Suprapubic skin (tissue), 4 donors: Measurements from ENCODE around the gene TNS1. TPM values are rescaled to one million over a fixed set of nuclear protein-coding genes. Genes with fewer than 3 reads are reported as not detected.

Source experiments
- DNase-seq, 2 donors: peaks; one replicate each; pipeline ENCODE4 v3.0.0-alpha.2; 2019; ENCODE audit warnings: low spot score in 2 of 2
- H3K27ac ChIP-seq: fragments of 200-600 bp; sonication (generic); one replicate; pipeline ENCODE4 v1.5.1; 2019
- H3K27me3 ChIP-seq: fragments of 200-600 bp; sonication (generic); one replicate; pipeline ENCODE4 v1.5.1; 2019
- H3K36me3 ChIP-seq: fragments of 200-600 bp; sonication (generic); one replicate; pipeline ENCODE4 v1.5.1; 2019
- H3K4me1 ChIP-seq: fragments of 200-600 bp; sonication (generic); one replicate; pipeline ENCODE4 v1.5.1; 2019
- H3K4me3 ChIP-seq: fragments of 200-600 bp; sonication (generic); one replicate; pipeline ENCODE4 v1.5.1; 2019; ENCODE audit warnings: mild to moderate bottlenecking
- H3K9me3 ChIP-seq: fragments of 200-600 bp; sonication (generic); one replicate; pipeline ENCODE4 v1.5.1; 2019
- EP300 ChIP-seq: sonication (generic); formaldehyde crosslinking; IDR thresholded peaks from one replicate; pipeline ENCODE4 v1.6.1; 2017; ENCODE audit warnings: antibody characterized with exemption
- POLR2A ChIP-seq, 2 donors: fragments of 450-650 bp; IDR thresholded peaks; one replicate each; pipeline ENCODE4 v1.6.1; 2017; ENCODE audit warnings: antibody characterized with exemption in 2 of 2, mild to moderate bottlenecking in 2 of 2, moderate library complexity in 2 of 2
- POLR2AphosphoS5 ChIP-seq, 3 donors: sonication (generic); formaldehyde crosslinking; IDR thresholded peaks; one replicate each; pipeline ENCODE4 v1.6.1; 2017; ENCODE audit warnings: antibody characterized with exemption in 3 of 3
- WGBS: methylation state at CpG from one replicate; pipeline ENCODE4 v1.1.5; 2018; 5-methylcytosine and 5-hydroxymethylcytosine counted together
- total RNA-seq, 4 donors: library from RNA; depleted of rRNA; stranded (reverse); fragments of >200 nt; gene quantifications; one replicate each; pipeline ENCODE4 v1.1.0, GENCODE V29; 2016
- TF ChIP-seq, protein P1 (sequence below), 2 donors: fragments of 200-600 bp in 1 of 2; fragments of 450-650 bp in 1 of 2; sonication (generic) in 1 of 2; IDR thresholded peaks; one replicate each; pipeline ENCODE4 v1.5.1; 2016 to 2019; ENCODE audit warnings: antibody characterized with exemption in 2 of 2, mild to moderate bottlenecking in 1 of 2, moderate library complexity in 1 of 2

Gene TNS1
- total RNA-seq, 4 donors from 2014 or later = 64.1 to 145 (median 99.5) TPM

DNA sequence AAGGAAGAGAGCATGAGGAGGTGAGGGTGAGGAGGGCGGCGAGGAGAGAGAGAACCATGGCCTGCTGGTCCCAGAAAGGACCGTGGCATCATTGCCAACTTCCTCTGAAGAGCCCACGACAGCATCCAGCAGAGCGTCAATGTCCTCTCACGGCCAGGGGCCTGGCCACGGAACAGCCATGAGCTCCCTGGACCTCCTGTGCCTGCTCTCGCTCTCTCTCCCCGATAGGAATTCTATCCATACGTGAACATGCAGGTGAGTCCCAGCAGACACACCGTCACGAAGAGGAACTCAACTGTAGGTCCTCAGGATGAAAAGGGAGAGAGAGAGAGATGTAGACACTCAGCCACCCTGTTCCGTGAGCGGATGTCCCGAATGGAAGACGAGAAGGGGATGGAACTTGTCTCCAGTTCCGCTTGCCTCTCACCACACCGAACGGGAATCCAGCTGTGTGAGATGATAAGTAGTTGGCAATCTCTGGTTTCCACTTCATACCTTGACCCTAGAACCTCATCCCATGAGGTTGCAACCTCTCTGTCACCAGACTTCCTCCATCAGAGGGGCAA, 107.6 kb downstream of the TNS1 start:
- H3K4me1 ChIP-seq = peaks cover 39% of the 10 kb centered on the region

DNA sequence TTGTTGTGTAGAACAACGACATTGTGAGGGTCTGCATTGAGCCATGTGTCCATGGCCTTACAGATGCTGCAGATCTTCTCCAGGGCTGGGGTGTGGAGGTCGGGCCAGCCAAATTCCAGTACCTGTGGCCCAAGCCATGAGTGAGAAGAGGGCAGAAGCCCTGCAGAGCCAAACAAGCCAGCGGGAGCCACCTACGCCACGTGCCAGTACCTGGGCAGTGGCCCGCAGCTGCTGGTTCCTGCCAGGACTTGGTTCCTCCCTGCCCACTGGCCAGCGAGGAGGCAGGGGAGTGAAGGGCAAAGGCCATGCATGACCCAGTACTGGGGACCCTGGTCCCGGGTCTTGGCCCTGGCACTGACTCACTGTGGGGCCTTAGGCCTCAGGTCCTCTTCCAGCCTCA, 109.4 kb downstream of the TNS1 start:
- no peak overlapping the region for H3K4me3 ChIP-seq
- 83% methylated on average over 1 of the region's 8 CpGs for WGBS
- TF ChIP-seq EP300 = no peak
- TF ChIP-seq POLR2AphosphoS5 (IDR thresholded peaks at IDR 0.05) = no peak
- no peak for TF ChIP-seq POLR2A (IDR thresholded peaks at IDR 0.05)
- TF ChIP-seq, protein P1, sequence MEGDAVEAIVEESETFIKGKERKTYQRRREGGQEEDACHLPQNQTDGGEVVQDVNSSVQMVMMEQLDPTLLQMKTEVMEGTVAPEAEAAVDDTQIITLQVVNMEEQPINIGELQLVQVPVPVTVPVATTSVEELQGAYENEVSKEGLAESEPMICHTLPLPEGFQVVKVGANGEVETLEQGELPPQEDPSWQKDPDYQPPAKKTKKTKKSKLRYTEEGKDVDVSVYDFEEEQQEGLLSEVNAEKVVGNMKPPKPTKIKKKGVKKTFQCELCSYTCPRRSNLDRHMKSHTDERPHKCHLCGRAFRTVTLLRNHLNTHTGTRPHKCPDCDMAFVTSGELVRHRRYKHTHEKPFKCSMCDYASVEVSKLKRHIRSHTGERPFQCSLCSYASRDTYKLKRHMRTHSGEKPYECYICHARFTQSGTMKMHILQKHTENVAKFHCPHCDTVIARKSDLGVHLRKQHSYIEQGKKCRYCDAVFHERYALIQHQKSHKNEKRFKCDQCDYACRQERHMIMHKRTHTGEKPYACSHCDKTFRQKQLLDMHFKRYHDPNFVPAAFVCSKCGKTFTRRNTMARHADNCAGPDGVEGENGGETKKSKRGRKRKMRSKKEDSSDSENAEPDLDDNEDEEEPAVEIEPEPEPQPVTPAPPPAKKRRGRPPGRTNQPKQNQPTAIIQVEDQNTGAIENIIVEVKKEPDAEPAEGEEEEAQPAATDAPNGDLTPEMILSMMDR (IDR thresholded peaks at IDR 0.05) = no peak
- H3K4me1 ChIP-seq = peaks cover 22% of the 10 kb centered on the region
- peak overlapping the region; percentile 14 for H3K27ac ChIP-seq
- peaks cover 94% of the 10 kb centered on the region for H3K36me3 ChIP-seq
- H3K27me3 ChIP-seq = no peaks in the 10 kb centered on the region
- no peak for DNase-seq
- H3K9me3 ChIP-seq = no peaks in the 10 kb centered on the region

More for the DNA sequence above, 107.6 kb downstream of the TNS1 start:
- H3K9me3 ChIP-seq = no peaks in the 10 kb centered on the region
- WGBS = 89% methylated on average over 19 of the region's 19 CpGs
- no peaks in the 10 kb centered on the region for H3K27me3 ChIP-seq
- no peak overlapping the region for H3K4me3 ChIP-seq
- H3K36me3 ChIP-seq = peaks cover 79% of the 10 kb centered on the region
- TF ChIP-seq, protein P1 (IDR thresholded peaks at IDR 0.05) = no peak
- no peak for TF ChIP-seq EP300
- TF ChIP-seq POLR2A (IDR thresholded peaks at IDR 0.05) = no peak
- no peak for TF ChIP-seq POLR2AphosphoS5 (IDR thresholded peaks at IDR 0.05)
- no peak for DNase-seq
- no peak overlapping the region for H3K27ac ChIP-seq

DNA sequence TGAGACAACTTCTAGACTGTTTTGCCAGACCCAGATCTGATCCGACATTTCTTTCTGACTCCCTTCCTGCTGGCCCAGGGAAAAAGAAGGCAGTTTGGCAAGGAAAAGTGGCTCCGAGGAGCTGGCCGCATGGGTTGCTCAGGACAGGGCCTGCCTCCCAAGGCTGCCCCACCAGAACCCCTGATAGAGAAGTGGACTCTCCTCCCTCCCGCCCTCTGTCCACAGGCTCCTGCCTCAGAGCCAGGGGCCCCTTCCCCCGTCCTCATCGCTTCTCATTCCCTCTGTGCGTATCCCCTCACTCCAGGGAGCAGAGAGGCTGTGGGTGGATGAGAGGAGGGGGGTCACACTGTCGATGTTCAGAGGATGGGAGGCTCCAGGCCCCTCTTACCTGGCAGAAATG, 110.2 kb downstream of the TNS1 start:
- Histone ChIP-seq H3K4me3 (no peak overlapping the region), H3K9me3 (no peaks in the 10 kb centered on the region), H3K36me3 (peaks cover 97% of the 10 kb centered on the region), H3K4me1 (peaks cover 17% of the 10 kb centered on the region), H3K27me3 (no peaks in the 10 kb centered on the region), H3K27ac (no peak overlapping the region)
- DNase-seq = no peak
- WGBS = 84% methylated on average over 8 of the region's 8 CpGs
- TF ChIP-seq POLR2AphosphoS5 (IDR thresholded peaks at IDR 0.05) (no peak), POLR2A (IDR thresholded peaks at IDR 0.05) (no peak), EP300 (no peak)
- TF ChIP-seq, protein P1 (IDR thresholded peaks at IDR 0.05) = no peak

DNA sequence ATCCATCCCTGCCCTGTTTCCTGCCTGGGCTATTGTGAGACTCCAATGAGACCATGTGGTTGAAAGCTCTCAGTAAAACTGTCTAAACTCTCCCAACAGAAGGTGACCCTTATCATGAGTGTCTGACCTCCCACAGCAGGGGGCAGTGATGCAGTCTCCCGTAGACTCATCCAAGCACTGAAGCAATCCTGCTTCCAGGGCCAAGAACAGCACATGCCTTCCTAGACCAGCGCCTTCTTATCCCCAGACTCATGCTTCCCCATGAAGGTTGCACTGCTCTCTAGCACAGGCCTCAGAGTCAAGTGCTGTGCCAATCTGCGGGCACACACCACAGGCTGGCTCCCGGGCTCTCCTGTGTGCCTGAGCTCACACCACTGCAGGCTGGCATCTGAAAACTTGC, 112.3 kb downstream of the TNS1 start:
- peaks cover 11% of the 10 kb centered on the region for H3K4me1 ChIP-seq
- TF ChIP-seq, protein P1 (IDR thresholded peaks at IDR 0.05) = peak in 1 of 2 donors; percentile 11
- TF ChIP-seq POLR2AphosphoS5 (IDR thresholded peaks at IDR 0.05) = peak in 1 of 3 donors; percentile 29
- TF ChIP-seq POLR2A (IDR thresholded peaks at IDR 0.05) = no peak
- no peaks in the 10 kb centered on the region for H3K27me3 ChIP-seq
- WGBS = 60% methylated on average over 1 of the region's 4 CpGs
- no peak overlapping the region for H3K27ac ChIP-seq
- no peaks in the 10 kb centered on the region for H3K9me3 ChIP-seq
- H3K36me3 ChIP-seq = peaks cover 90% of the 10 kb centered on the region
- H3K4me3 ChIP-seq = no peak overlapping the region
- no peak for DNase-seq

DNA sequence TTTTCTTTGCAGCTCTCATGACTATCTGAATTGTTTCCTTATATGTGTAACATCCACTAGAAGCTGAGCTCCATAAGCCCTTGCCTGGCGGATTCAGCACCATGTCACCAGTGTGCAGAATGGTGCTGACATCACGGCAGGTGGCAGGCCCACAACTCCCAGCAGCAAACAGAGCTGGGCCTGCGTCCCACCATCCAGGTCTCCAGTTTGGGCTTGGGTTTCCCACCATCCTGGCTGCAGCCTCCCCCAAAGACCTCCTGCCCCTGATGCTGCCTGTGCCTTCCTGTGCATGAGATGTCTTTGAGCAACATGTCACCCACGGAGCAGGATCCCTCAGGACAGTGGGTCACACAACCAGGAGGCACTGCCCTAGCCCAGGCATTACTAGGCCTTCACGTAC, 113.1 kb downstream of the TNS1 start:
- no peak for DNase-seq
- TF ChIP-seq POLR2A (IDR thresholded peaks at IDR 0.05) = no peak
- TF ChIP-seq EP300 = no peak
- TF ChIP-seq, protein P1 (IDR thresholded peaks at IDR 0.05) = no peak
- TF ChIP-seq POLR2AphosphoS5 (IDR thresholded peaks at IDR 0.05) = no peak
- H3K4me3 ChIP-seq = no peak overlapping the region
- no peaks in the 10 kb centered on the region for H3K9me3 ChIP-seq
- peaks cover 90% of the 10 kb centered on the region for H3K36me3 ChIP-seq
- 90% methylated on average over 5 of the region's 5 CpGs for WGBS
- H3K27me3 ChIP-seq = no peaks in the 10 kb centered on the region
- H3K4me1 ChIP-seq = peaks cover 11% of the 10 kb centered on the region
- H3K27ac ChIP-seq = no peak overlapping the region
